H1 (cell line): ENCODE results near the gene YIPF3. TPM values are rescaled to one million over a fixed set of nuclear protein-coding genes. Genes with fewer than 3 reads are reported as not detected.

Experiments
- CTCF ChIA-PET: fragments of 300-600 bp; sonication (Branson Sonifier 250); formaldehyde crosslinking; loops from one replicate; lab custom pipeline; 2021; ENCODE audit not compliant: partially characterized antibody; lab: Charles Lee
- POLR2A ChIA-PET: fragments of 300-600 bp; sonication (Branson Sonifier 250); formaldehyde crosslinking; loops from one replicate; lab custom pipeline; 2021; ENCODE audit warnings: inconsistent platforms; ENCODE audit not compliant: partially characterized antibody; lab: Charles Lee
- DNase-seq, 2 experiments: peaks; one replicate each; pipeline versions ENCODE4 v3.0.0 to v3.0.0-alpha.2; 2010 to 2022; ENCODE audit warnings: low spot score in 2 of 2, low read depth in 1 of 2, mixed read lengths in 1 of 2
- FAIRE-seq: peaks from 2 replicates; lab custom pipeline; 2011; peaks lifted over from hg19 to GRCh38; lab: Jason Lieb, UNC
- H2AFZ ChIP-seq: 2 replicates; pipeline ENCODE4 v1.8.1; 2012; ENCODE audit warnings: low read length, inconsistent platforms
- H2AK5ac ChIP-seq: 2 replicates; pipeline ENCODE4 v1.6.1; 2013; ENCODE audit warnings: low read depth, low read length
- H2BK120ac ChIP-seq: replicated peaks from 2 replicates; pipeline ENCODE3; 2013; ENCODE audit warnings: low read depth, low read length, inconsistent platforms
- H2BK12ac ChIP-seq: 2 replicates; pipeline ENCODE4 v1.6.1; 2013; ENCODE audit warnings: low read depth, low read length
- H2BK15ac ChIP-seq: 2 replicates; pipeline ENCODE4 v1.6.1; 2013; ENCODE audit warnings: low read length
- H2BK20ac ChIP-seq: 2 replicates; pipeline ENCODE4 v1.6.1; 2013; ENCODE audit warnings: low read length
- H2BK5ac ChIP-seq: 2 replicates; pipeline ENCODE4 v1.6.1; 2013; ENCODE audit warnings: low read depth, low read length
- H3K14ac ChIP-seq: 2 replicates; pipeline ENCODE4 v1.6.1; 2013; ENCODE audit warnings: inconsistent platforms; ENCODE audit not compliant: insufficient read length
- H3K18ac ChIP-seq: 2 replicates; pipeline ENCODE4 v1.6.1; 2013; ENCODE audit warnings: low read length; ENCODE audit errors: extremely low read depth
- H3K23ac ChIP-seq: 2 replicates; pipeline ENCODE4 v1.6.1; 2013; ENCODE audit warnings: inconsistent platforms; ENCODE audit not compliant: insufficient read length
- H3K23me2 ChIP-seq: 2 replicates; pipeline ENCODE4 v1.6.1; 2013; ENCODE audit warnings: low read depth, low read length
- H3K27ac ChIP-seq: 2 replicates; pipeline ENCODE4 v1.6.1; 2011; ENCODE audit warnings: low read depth, low read length, inconsistent platforms
- H3K27me3 ChIP-seq, 4 experiments: replicated peaks in 1 of 4; 1 replicate in 1 of 4; 2 replicates in 3 of 4; pipeline versions ENCODE4 v1.6.1 to v1.8.1; 2011 to 2013; ENCODE audit warnings: low read length in 3 of 4, mild to moderate bottlenecking in 3 of 4, inconsistent platforms in 2 of 4, mixed read lengths in 2 of 4, moderate library complexity in 1 of 4; ENCODE audit not compliant: control insufficient read depth in 3 of 4, insufficient read depth in 3 of 4; ENCODE audit errors: extremely low read depth in 1 of 4
- H3K36me3 ChIP-seq, 4 experiments: 2 replicates each; pipeline versions ENCODE4 v1.6.1 to v1.8.1; 2011 to 2013; ENCODE audit warnings: mild to moderate bottlenecking in 4 of 4, low read length in 3 of 4, moderate library complexity in 2 of 4, control low read depth in 1 of 4, inconsistent platforms in 1 of 4; ENCODE audit not compliant: insufficient read depth in 4 of 4, control insufficient read depth in 2 of 4
- H3K4ac ChIP-seq: replicated peaks from 2 replicates; pipeline ENCODE3; 2013; ENCODE audit warnings: low read length, low read depth, mixed read lengths, inconsistent platforms; ENCODE audit not compliant: insufficient read length
- H3K4me1 ChIP-seq, 4 experiments: replicated peaks in 1 of 4; 1 replicate in 1 of 4; 2 replicates in 3 of 4; pipeline versions ENCODE4 v1.6.1 to v1.8.1; 2011 to 2013; ENCODE audit warnings: low read length in 3 of 4, inconsistent platforms in 2 of 4, mixed read lengths in 1 of 4; ENCODE audit not compliant: insufficient read depth in 4 of 4, control insufficient read depth in 3 of 4
- H3K4me2 ChIP-seq, 2 experiments: 2 replicates each; pipeline versions ENCODE4 v1.6.1 to v1.8.1; 2011 to 2013; ENCODE audit warnings: low read depth in 2 of 2, low read length in 2 of 2, control low read depth in 1 of 2, inconsistent platforms in 1 of 2, mild to moderate bottlenecking in 1 of 2; ENCODE audit not compliant: insufficient read depth in 1 of 2
- H3K4me3 ChIP-seq, 4 experiments: fragments of 200-600, 300-600 bp in 1 of 4; sonication (generic), shearing (Covaris generic), sonication (Bioruptor Twin) in 1 of 4; 2 replicates each; pipeline versions ENCODE4 v1.5.1 to v1.8.1; 2011 to 2016; ENCODE audit warnings: low read length in 4 of 4, low read depth in 3 of 4, control low read depth in 2 of 4, inconsistent platforms in 2 of 4, mild to moderate bottlenecking in 2 of 4, mixed read lengths in 1 of 4, moderate library complexity in 1 of 4; ENCODE audit not compliant: insufficient read depth in 2 of 4; ENCODE audit errors: extremely low read depth in 1 of 4
- H3K56ac ChIP-seq: replicated peaks from 2 replicates; pipeline ENCODE3; 2013; ENCODE audit warnings: low read depth, mild to moderate bottlenecking, mixed read lengths, low read length, inconsistent platforms; ENCODE audit not compliant: insufficient read length
- H3K79me1 ChIP-seq: 2 replicates; pipeline ENCODE4 v1.6.1; 2013; ENCODE audit warnings: low read depth, low read length, control low read depth
- H3K79me2 ChIP-seq, 2 experiments: 2 replicates each; pipeline versions ENCODE4 v1.6.1 to v1.8.1; 2012 to 2013; ENCODE audit warnings: low read length in 2 of 2, mild to moderate bottlenecking in 2 of 2, inconsistent platforms in 1 of 2; ENCODE audit not compliant: insufficient read depth in 2 of 2, control insufficient read depth in 1 of 2
- H3K9ac ChIP-seq, 4 experiments: replicated peaks in 1 of 4; 1 replicate in 1 of 4; 2 replicates in 3 of 4; pipeline versions ENCODE4 v1.6.1 to v1.8.1; 2011 to 2013; ENCODE audit warnings: low read depth in 3 of 4, low read length in 3 of 4, control low read depth in 2 of 4, mild to moderate bottlenecking in 2 of 4, moderate library complexity in 2 of 4, inconsistent platforms in 1 of 4; ENCODE audit errors: extremely low read depth in 1 of 4
- H3K9me3 ChIP-seq, 2 experiments: 2 replicates each; pipeline versions ENCODE4 v1.6.1 to v1.8.1; 2012 to 2013; ENCODE audit warnings: mild to moderate bottlenecking in 2 of 2, moderate library complexity in 2 of 2, control low read depth in 1 of 2, inconsistent platforms in 1 of 2, low read depth in 1 of 2, low read length in 1 of 2, mixed read lengths in 1 of 2; ENCODE audit not compliant: insufficient read depth in 2 of 2
- H4K20me1 ChIP-seq, 2 experiments: replicated peaks in 1 of 2; 2 replicates each; pipeline versions ENCODE3 to v1.8.1; 2011 to 2013; ENCODE audit warnings: inconsistent platforms in 2 of 2, low read length in 2 of 2, mild to moderate bottlenecking in 1 of 2; ENCODE audit not compliant: insufficient read depth in 2 of 2, control insufficient read depth in 1 of 2
- H4K5ac ChIP-seq: 2 replicates; pipeline ENCODE4 v1.6.1; 2013; ENCODE audit warnings: low read length, low read depth, mixed read lengths, inconsistent platforms; ENCODE audit not compliant: insufficient read length
- H4K8ac ChIP-seq: 2 replicates; pipeline ENCODE4 v1.8.0; 2013; ENCODE audit warnings: mild to moderate bottlenecking, moderate library complexity, low read length, inconsistent platforms; ENCODE audit not compliant: insufficient read depth; ENCODE audit errors: extremely low read depth
- H4K91ac ChIP-seq: replicated peaks from 2 replicates; pipeline ENCODE3; 2013; ENCODE audit warnings: low read length, mixed read lengths, inconsistent platforms; ENCODE audit not compliant: insufficient read length
- CTBP2 ChIP-seq: IDR thresholded peaks from 2 replicates; pipeline ENCODE4 v1.7.0; 2011; ENCODE audit warnings: borderline replicate concordance, mild to moderate bottlenecking, moderate library complexity, mixed read lengths, low read length; ENCODE audit not compliant: insufficient read depth, insufficient read length
- SIRT6 ChIP-seq: IDR thresholded peaks from one replicate; pipeline ENCODE4 v1.7.1; 2012; ENCODE audit warnings: low read length, inconsistent platforms
- WGBS, 2 experiments: shearing (Covaris generic) in 1 of 2; methylation state at CpG; one replicate each; pipeline versions ENCODE4 v1.1.6 to v1.1.7; 2013 to 2015; ENCODE audit warnings: low lambda C conversion rate in 2 of 2, mixed read lengths in 2 of 2, inconsistent platforms in 1 of 2, low coverage in 1 of 2, missing lambda C conversion rate in 1 of 2; ENCODE audit not compliant: insufficient replicate concordance in 2 of 2, insufficient coverage in 1 of 2, insufficient read length in 1 of 2; ENCODE audit errors: extremely low coverage in 1 of 2, missing lambda C conversion rate in 1 of 2; 5-methylcytosine and 5-hydroxymethylcytosine counted together
- polyA plus RNA-seq, 7 experiments: library from polyadenylated mRNA; depleted of rRNA in 3 of 7; stranded (reverse) in 5 of 7; unstranded in 2 of 7; fragments of >200 nt in 5 of 7; fragments of 200-250 nt in 2 of 7; gene quantifications; 1 replicate in 5 of 7; 2 replicates in 1 of 7; 4 replicates in 1 of 7; pipeline versions ENCODE4 v1.2.1 to v1.2.3, GENCODE V29; 2011 to 2013; ENCODE audit warnings: missing spikeins in 2 of 7, mixed read lengths in 2 of 7
- total RNA-seq: library from RNA; stranded (reverse); fragmentation: NEBNext Ultra II Directional; extraction: Animal tissue kit (Norgen Biotek cat#: 25700); gene quantifications from 2 replicates; pipeline ENCODE4 v1.2.1, GENCODE V29; 2021

YIPF3 gene
- total and polyA plus RNA-seq, 2 of the 8 experiments (the other 6 are each of a cell fraction or from before 2014, with no cell fraction given) = 77.2 to 225 TPM

DNA sequence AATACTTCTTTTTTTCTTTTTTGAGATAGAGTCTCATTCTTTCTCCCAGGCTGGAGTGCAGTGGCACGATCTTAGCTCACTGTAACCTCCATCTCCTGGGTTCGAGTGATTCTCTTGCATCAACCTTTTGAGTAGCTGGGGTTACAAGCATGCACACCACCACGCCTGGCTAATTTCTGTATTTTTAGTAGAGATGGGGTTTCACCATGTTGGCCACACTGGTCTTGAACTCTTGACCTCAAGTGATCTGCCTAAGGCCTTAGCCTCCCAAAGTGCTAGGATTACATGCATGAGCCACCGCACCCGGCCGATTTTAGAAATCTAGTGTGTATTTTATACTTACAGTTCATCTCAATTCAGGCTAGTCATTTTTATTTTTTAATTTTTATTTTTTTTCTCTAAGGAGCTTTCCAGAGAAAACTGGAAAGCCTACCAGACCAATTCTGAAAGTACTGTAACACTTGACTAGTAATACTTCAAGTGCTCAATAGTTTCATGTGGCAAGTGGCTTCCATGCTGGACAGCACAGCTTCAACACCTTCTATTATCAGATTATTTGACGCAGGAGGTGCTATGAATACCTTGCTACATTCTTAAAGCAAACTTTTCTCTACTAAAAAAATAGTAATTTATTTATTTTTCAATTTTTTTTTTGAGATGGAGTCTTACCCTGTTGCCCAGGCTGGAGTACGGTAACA lies 25.2 kb upstream of the YIPF3 start:
- no peaks in the 10 kb centered on the region for H3K79me1 ChIP-seq
- no peak overlapping the region for H2BK15ac ChIP-seq
- CTCF ChIA-PET = interaction anchor here (0.7 kb wide), 1 partner anchor 171 kb away, joined by 4 read pairs; no protein-coding TSS in a partner anchor
- H2BK5ac ChIP-seq = no peak overlapping the region
- no peak overlapping the region for H4K8ac ChIP-seq
- no peaks in the 10 kb centered on the region for H3K4me1 ChIP-seq
- no peak overlapping the region for H2BK20ac ChIP-seq
- no peak overlapping the region for H2AFZ ChIP-seq
- FAIRE-seq (no peak), DNase-seq (no peak)
- no peak overlapping the region for H3K27ac ChIP-seq
- H3K9ac ChIP-seq = no peak overlapping the region
- H3K79me2 ChIP-seq = no peaks in the 10 kb centered on the region
- TF ChIP-seq CTBP2 (no peak), SIRT6 (no peak)
- TF ChIP-seq, all 59 proteins: peak for 0
- Histone ChIP-seq H3K36me3 (peaks cover 15 to 76% (median 50%) of the 10 kb centered on the region in 4 experiments), H2BK120ac (no peak overlapping the region), H3K4me2 (no peak overlapping the region), H3K4me3 (no peak overlapping the region), H4K91ac (no peak overlapping the region), H3K9me3 (no peaks in the 10 kb centered on the region), H4K20me1 (peaks cover 0 to 5% of the 10 kb centered on the region in 2 experiments), H3K18ac (no peak overlapping the region), H3K4ac (no peak overlapping the region), H3K23me2 (no peaks in the 10 kb centered on the region), H3K23ac (no peak overlapping the region), H4K5ac (no peak overlapping the region), H3K56ac (no peak overlapping the region), H3K14ac (no peak overlapping the region), H3K27me3 (no peaks in the 10 kb centered on the region; a peak in 1 of 7 replicates), H2BK12ac (no peak overlapping the region), H2AK5ac (no peak overlapping the region)
- POLR2A ChIA-PET = interaction anchor here (1.7 kb wide), 1 partner anchor 9 kb away, joined by 12 read pairs; no protein-coding TSS in a partner anchor
- WGBS, 2 experiments = 91% methylated on average over 8 of the region's 8 CpGs; no CpG with 5 or more reads in 1 of the 2 experiments
